Measurements from ENCODE around the gene CIBAR2.

CIBAR2 gene

DNA sequence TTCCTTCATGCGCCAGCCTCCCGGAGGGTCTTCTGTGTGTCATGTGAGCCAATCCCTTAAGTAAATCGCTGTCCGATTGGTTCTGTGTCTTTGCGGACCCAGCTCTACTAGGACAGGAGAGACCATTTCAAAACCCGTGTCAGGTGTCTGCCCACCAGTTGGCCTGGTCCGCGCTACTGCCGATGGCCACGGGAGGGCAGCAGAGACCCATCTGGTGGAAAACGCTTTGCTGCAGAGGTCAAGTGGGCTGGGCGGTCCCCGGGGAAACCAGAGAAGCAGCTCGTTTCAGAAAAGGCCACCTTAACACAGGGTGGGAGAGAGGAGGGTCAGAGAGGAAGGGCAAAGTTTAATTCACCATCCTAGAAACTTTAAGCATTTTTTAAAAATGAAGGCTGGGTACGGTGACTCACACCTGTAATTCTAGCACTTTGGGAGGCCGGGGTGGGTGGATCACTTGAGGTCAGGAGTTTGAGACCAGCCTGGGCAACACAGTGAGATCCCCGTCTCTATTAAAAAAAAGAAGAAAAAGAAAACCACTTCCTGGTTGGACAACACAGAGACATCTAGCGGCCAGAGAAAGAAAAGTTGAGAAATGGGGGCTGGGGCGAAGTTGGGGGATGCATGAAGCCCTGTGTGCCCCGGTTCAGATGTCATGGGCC is 2.8 kb upstream of the CIBAR2 start:
- peak overlapping the region; percentile 40 for H3K27ac ChIP-seq
- ChIA-PET CTCF (interaction anchor here (0.5 to 1.8 kb wide), 46 partner anchors 9 to 1549 kb away, joined by 3 to 12 read pairs (median 4); no protein-coding TSS in a partner anchor), POLR2A (ENCODE audit: low non-redundant PET) (no interaction called here)
- TF ChIP-seq, protein P1, sequence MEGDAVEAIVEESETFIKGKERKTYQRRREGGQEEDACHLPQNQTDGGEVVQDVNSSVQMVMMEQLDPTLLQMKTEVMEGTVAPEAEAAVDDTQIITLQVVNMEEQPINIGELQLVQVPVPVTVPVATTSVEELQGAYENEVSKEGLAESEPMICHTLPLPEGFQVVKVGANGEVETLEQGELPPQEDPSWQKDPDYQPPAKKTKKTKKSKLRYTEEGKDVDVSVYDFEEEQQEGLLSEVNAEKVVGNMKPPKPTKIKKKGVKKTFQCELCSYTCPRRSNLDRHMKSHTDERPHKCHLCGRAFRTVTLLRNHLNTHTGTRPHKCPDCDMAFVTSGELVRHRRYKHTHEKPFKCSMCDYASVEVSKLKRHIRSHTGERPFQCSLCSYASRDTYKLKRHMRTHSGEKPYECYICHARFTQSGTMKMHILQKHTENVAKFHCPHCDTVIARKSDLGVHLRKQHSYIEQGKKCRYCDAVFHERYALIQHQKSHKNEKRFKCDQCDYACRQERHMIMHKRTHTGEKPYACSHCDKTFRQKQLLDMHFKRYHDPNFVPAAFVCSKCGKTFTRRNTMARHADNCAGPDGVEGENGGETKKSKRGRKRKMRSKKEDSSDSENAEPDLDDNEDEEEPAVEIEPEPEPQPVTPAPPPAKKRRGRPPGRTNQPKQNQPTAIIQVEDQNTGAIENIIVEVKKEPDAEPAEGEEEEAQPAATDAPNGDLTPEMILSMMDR (conservative IDR thresholded peaks at IDR 0.05; ENCODE audit: low read depth) = peak; percentile 97
- DNase-seq (ENCODE audit: low spot score) = peak; percentile 88

DNA sequence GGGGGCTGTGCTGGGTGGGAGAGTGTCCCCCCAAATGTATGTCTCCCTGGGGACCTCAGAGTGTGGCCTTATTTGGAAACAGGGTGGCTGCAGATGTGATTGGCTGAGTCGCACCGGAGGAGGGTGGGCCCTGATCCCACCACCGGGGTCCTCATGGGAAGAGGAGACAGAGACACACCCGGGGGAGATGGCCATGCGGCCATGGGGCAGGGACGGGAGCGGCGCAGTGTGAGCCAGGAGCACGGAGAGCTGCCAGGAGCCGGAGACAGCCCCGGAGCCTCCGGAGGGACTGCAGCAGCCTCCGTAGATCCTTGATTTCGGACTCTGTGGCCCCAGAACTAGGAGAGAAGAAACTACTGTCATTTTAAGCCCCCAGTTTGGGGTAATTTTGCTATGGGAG is 1.6 kb upstream of the CIBAR2 start:
- TF ChIP-seq, protein P1 (conservative IDR thresholded peaks at IDR 0.05; ENCODE audit: low read depth) = no peak
- CTCF ChIA-PET = interaction anchor here (0.5 to 1.5 kb wide), 3 partner anchors 35 to 495 kb away, joined by 3 to 6 read pairs (median 3); no protein-coding TSS in a partner anchor
- no peak for DNase-seq (ENCODE audit: low spot score)
- POLR2A ChIA-PET (ENCODE audit: low non-redundant PET) = no interaction called here
- H3K27ac ChIP-seq = no peak overlapping the region

DNA sequence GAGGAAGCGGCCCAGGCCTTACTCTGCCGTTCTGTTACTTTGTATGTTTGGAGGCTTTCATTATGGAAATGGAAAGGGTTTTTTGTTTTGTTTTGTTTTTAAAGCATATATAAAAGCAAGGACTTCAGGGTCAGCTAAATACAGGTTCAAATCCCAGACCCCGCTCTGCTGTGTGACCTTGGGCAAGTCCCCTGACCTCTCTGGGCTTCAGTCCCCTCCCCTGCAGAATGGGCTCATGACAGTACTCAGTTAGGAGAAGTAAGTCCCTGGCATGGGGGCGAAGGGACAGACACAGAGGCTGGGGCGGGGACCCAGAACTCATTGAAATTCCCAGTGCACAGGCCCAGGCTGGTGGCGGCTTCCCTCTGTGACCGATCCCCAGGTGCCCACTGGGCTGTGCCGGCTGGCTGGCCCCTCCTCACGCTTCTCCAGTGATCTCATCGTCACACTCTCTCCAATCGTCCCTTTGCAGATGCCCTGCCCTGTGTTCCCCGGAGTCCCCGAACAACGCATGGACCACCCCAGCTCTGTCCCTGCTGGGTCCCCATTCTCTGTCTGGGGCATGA is 979 bp upstream of the CIBAR2 start:
- POLR2A ChIA-PET (ENCODE audit: low non-redundant PET) = no interaction called here
- TF ChIP-seq, protein P1 (conservative IDR thresholded peaks at IDR 0.05; ENCODE audit: low read depth) = no peak
- CTCF ChIA-PET = interaction anchor here (0.5 to 1.4 kb wide), 4 partner anchors 27 to 185 kb away, joined by 3 to 5 read pairs (median 3); no protein-coding TSS in a partner anchor
- H3K27ac ChIP-seq = no peak overlapping the region
- no peak for DNase-seq (ENCODE audit: low spot score)

DNA sequence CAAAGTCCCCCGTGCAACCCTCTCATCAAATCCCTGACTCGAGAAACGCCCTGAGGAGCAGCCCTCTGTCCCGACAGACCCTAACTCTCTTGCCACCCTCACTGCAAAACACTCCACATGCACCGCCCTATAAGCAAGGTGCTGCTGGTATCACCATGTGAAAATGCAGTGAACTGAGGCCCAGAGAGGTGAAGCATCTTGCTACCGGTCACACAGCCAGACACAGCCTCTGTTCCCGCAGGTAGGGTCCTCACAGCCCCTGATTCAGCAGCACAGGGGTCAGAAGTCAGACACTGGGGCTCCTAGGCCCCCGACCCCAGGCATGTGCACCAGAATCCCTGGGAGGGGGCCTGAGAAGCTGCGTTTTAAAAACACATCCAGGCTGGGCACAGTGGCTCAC is 1.1 kb downstream of the CIBAR2 start:
- H3K27ac ChIP-seq = no peak overlapping the region
- POLR2A ChIA-PET (ENCODE audit: low non-redundant PET) = no interaction called here
- no peak for DNase-seq (ENCODE audit: low spot score)
- CTCF ChIA-PET = no interaction called here
- TF ChIP-seq, protein P1 (conservative IDR thresholded peaks at IDR 0.05; ENCODE audit: low read depth) = no peak

DNA sequence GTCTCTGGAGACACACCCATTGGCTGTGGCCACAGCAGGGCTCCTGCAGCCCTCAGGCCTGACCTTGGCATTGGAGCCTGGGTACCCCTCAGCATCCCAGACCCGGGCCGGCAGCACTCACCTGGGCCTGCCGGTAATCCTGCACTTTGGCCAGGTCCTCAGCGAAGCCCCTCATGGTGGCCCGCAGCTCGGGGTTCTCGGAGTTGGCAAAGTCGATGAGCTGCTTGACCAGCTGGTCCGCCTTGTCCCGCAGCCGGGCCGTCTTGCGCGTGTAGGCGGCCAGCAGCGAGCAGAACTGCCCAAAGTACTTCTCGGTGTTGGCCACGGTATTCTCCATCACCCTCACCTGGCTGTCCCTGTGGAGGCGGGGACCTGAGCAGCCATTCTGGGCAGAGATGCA is 2.2 kb downstream of the CIBAR2 start:
- ChIA-PET CTCF (no interaction called here), POLR2A (ENCODE audit: low non-redundant PET) (no interaction called here)
- no peak overlapping the region for H3K27ac ChIP-seq
- TF ChIP-seq, protein P1 (conservative IDR thresholded peaks at IDR 0.05; ENCODE audit: low read depth) = no peak
- no peak for DNase-seq (ENCODE audit: low spot score)

DNA sequence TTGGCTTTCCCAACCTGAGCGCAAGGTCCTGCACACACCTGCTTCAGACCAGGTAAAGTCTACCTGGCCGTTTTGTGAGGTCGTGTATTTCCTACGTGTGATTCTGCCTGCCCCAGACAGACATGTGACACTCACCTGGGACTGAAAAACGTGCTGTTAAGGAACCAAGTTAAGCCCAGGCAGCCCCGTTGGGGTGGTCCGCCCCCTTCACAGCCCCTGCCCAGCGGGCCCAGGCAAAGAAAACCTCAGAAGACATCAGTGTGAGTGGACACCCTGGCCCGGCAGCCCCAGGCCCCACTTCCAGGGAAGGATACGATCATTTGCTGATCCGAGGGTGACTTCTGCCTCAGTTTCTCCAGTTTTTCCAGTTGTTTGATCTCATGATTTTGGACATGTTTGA is 4.7 kb downstream of the CIBAR2 start:
- POLR2A ChIA-PET (ENCODE audit: low non-redundant PET) = no interaction called here
- H3K27ac ChIP-seq = no peak overlapping the region

More for the DNA sequence above, 4.7 kb downstream of the CIBAR2 start:
- TF ChIP-seq, protein P1 (conservative IDR thresholded peaks at IDR 0.05; ENCODE audit: low read depth) = no peak
- CTCF ChIA-PET = no interaction called here
- DNase-seq (ENCODE audit: low spot score) = no peak

All from RWPE1 (cell line).